K562 (cell line): ENCODE measurements around the gene MRPL30.

Experiments
- CREB3 ChIP-seq: fragments of 450-650 bp; conservative IDR thresholded peaks from 2 replicates; pipeline ENCODE4 v1.6.1; 2016; ENCODE audit warnings: missing genetic modification characterization, low read depth, mild to moderate bottlenecking, missing compliant biosample characterization, moderate library complexity
- CTCF ChIP-seq, 3 experiments: IDR thresholded peaks in 2 of 3; conservative IDR thresholded peaks in 1 of 3; 2 replicates each; pipeline ENCODE4 v1.5.1; 2011 to 2012; ENCODE audit warnings: low read length in 3 of 3, mild to moderate bottlenecking in 3 of 3, control low read depth in 2 of 3, improper control_type of control experiment in 1 of 3, inconsistent platforms in 1 of 3, low read depth in 1 of 3, mixed read lengths in 1 of 3, moderate library complexity in 1 of 3; ENCODE audit not compliant: insufficient read depth in 2 of 3
- E2F4 ChIP-seq: sonication (generic); formaldehyde crosslinking; IDR thresholded peaks from 2 replicates; pipeline ENCODE4 v1.8.0; 2022; ENCODE audit warnings: mild to moderate bottlenecking, low read depth, missing genetic modification reagents
- ETS1 ChIP-seq: conservative IDR thresholded peaks from 2 replicates; pipeline ENCODE4 v1.6.1; 2011; ENCODE audit warnings: low read depth, mild to moderate bottlenecking, low read length; ENCODE audit not compliant: control insufficient read depth
- HNRNPK ChIP-seq: fragments of 200-400 bp; formaldehyde crosslinking; IDR thresholded peaks from one replicate; pipeline ENCODE4 v1.6.1; 2018; ENCODE audit warnings: mild to moderate bottlenecking, low read depth, low read length; ENCODE audit not compliant: poor library complexity, severe bottlenecking
- HNRNPLL ChIP-seq: fragments of 200-400 bp; formaldehyde crosslinking; IDR thresholded peaks from 2 replicates; pipeline ENCODE4 v1.6.1; 2017; ENCODE audit warnings: low read length, low read depth, mild to moderate bottlenecking; ENCODE audit not compliant: poor library complexity, severe bottlenecking
- MAFF ChIP-seq: IDR thresholded peaks from 2 replicates; pipeline ENCODE4 v1.6.1; 2012; ENCODE audit warnings: low read length, improper control_type of control experiment
- MEF2A ChIP-seq: IDR thresholded peaks from 2 replicates; pipeline ENCODE4 v1.6.1; 2011; ENCODE audit warnings: low read depth, mild to moderate bottlenecking, low read length, moderate library complexity; ENCODE audit not compliant: control insufficient read depth
- NFRKB ChIP-seq: fragments of 450-650 bp; IDR thresholded peaks from 2 replicates; pipeline ENCODE4 v1.6.1; 2016; ENCODE audit warnings: low read depth
- SPI1 ChIP-seq: IDR thresholded peaks from 2 replicates; pipeline ENCODE4 v1.6.1; 2011; ENCODE audit warnings: low read depth, low read length, control low read depth, borderline replicate concordance
- SRF ChIP-seq, 2 experiments: fragments of 250-450, 450-650 bp in 1 of 2; sonication (Bioruptor Pico) in 1 of 2; sonication (generic) in 1 of 2; formaldehyde crosslinking; IDR thresholded peaks; 2 replicates each; pipeline versions ENCODE4 v1.5.0 to v1.5.1; 2020 to 2022; ENCODE audit warnings: mild to moderate bottlenecking in 1 of 2, missing genetic modification reagents in 1 of 2
- USF1 ChIP-seq: sonication (generic); formaldehyde crosslinking; IDR thresholded peaks from 2 replicates; pipeline ENCODE4 v1.9.0; 2022; ENCODE audit warnings: mild to moderate bottlenecking, missing genetic modification reagents
- ZZZ3 ChIP-seq: fragments of 450-650 bp; IDR thresholded peaks from 2 replicates; pipeline ENCODE4 v1.6.1; 2016; ENCODE audit warnings: antibody characterized with exemption, mild to moderate bottlenecking, moderate library complexity

- TF ChIP-seq SRF (CRISPR knock-in tag; IDR thresholded peaks at IDR 0.05) (no peak), ZZZ3 (no peak), MAFF (no peak), HNRNPK (no peak), CTCF (IDR thresholded peaks at IDR 0.05 in 2 of 3, conservative IDR thresholded peaks at IDR 0.05 in 1 of 3; ENCODE audit: insufficient read depth in 2 of 3, low read depth in 1 of 3, low read length in 3 of 3) (no peak), NFRKB (no peak), MEF2A (no peak), E2F4 (CRISPR knock-in tag) (no peak), USF1 (no peak), SPI1 (no peak), HNRNPLL (no peak), CREB3 (no peak), ETS1 (no peak)
These were observed 11.4 kb upstream of the MRPL30 start for GRCh38 chr2:99169534-99169933.
